Measurements from ENCODE around the gene PAX2. TPM values are rescaled to one million over a fixed set of nuclear protein-coding genes. Genes with fewer than 3 reads are reported as not detected.

The PAX2 gene
- total and polyA plus RNA-seq, 3 donors from 2014 or later, result 1.1 to 3.7 (median 1.5) TPM

DNA sequence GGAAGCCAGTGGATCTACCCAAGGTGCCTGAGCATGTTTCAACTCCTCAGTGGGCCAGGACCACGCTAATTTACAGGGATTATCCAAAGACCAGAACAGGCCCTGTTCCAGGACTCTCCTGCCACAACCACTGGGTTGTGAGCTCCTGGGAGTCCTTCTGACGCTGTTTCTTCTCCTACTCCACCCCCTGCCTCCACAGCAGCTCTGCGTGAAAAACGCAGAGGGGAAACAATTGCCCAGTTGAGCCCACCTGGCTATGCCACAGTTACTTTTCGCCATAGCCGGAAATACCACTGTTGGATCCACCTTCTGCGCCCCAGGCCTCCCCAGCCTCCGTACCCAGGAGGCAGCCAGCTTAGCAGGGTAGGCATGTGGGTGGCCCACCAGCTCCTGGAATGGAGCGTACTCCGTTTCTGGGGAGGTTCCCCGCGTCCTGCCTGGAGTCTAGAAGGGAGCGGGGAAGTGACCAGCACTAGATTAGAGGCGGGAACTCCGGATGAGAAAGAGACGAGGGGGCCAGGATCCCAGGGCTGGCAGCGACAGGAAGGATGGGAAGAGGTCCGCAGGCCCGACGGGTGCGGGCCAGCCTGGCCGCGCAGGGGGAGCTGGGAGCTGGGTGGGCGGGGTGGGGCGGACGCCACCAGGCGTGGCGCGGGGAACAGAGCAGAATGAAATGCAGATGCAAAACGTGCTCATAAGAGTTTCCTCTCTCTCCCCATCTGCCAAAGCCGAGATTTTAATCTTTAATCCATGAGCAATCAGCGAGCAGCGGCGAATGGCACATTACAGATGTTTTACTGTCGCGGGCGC is 32.1 kb upstream of the PAX2 start:
- peak overlapping the region; percentile 7 to 47 for H3K4me3 ChIP-seq
- TF ChIP-seq, protein P1, sequence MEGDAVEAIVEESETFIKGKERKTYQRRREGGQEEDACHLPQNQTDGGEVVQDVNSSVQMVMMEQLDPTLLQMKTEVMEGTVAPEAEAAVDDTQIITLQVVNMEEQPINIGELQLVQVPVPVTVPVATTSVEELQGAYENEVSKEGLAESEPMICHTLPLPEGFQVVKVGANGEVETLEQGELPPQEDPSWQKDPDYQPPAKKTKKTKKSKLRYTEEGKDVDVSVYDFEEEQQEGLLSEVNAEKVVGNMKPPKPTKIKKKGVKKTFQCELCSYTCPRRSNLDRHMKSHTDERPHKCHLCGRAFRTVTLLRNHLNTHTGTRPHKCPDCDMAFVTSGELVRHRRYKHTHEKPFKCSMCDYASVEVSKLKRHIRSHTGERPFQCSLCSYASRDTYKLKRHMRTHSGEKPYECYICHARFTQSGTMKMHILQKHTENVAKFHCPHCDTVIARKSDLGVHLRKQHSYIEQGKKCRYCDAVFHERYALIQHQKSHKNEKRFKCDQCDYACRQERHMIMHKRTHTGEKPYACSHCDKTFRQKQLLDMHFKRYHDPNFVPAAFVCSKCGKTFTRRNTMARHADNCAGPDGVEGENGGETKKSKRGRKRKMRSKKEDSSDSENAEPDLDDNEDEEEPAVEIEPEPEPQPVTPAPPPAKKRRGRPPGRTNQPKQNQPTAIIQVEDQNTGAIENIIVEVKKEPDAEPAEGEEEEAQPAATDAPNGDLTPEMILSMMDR (IDR thresholded peaks at IDR 0.05), result no peak
- TF ChIP-seq POLR2A (IDR thresholded peaks at IDR 0.05), result no peak
- H3K36me3 ChIP-seq (ENCODE audit: low read depth, missing control alignments), result no peaks in the 10 kb centered on the region
- H3K27ac ChIP-seq, result no peak overlapping the region
- no peaks in the 10 kb centered on the region for H3K9me3 ChIP-seq
- DNase-seq, result no peak
- H3K27me3 ChIP-seq, result no peaks in the 10 kb centered on the region
- 6 to 10% methylated on average over 23 to 37 of the region's 37 CpGs for WGBS, 2 donors
- H3K4me1 ChIP-seq, result peaks cover 8% of the 10 kb centered on the region
- intact Hi-C loops (cut with DNase I; ENCODE audit: low total_unique reads), result no loop called here

DNA sequence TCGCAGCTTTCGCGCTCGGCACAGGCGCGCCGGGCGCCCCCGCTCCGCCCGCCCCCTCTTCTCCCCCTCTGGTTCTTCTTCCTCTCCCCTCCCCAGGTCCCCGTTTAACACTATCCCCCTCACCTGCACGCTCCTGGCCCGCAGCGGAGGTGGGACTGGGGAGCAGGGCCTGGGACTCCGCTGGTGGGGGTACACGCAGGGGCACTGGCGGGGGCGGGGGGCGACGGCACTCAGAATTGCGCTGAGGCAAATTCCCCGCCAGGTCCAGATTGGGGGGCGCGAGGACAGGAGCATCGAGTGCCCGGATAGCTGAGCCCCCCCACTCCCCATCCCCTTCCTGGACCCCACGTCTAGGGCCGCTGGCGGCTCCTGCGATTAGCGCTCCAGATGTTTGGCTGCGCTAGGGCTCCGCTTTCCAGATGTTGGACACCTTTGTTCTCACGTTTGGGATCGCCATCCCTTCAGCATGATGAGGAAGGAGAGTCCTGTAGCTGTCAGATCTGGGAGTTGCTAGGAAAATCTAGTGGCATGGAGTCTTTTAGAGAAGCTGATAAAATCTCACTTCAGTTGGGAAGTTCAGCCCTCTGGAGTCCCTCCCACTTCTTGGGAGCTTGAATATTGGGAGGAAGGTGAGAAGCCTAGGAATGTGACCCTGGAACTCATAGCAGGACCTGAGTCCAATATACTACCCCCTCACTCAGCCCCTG is 31.4 kb upstream of the PAX2 start:
- intact Hi-C loops (cut with DNase I; ENCODE audit: low total_unique reads), result no loop called here
- Histone ChIP-seq H3K4me1 (peaks cover 8% of the 10 kb centered on the region), H3K4me3 (peak overlapping the region; percentile 7 to 47), H3K27ac (no peak overlapping the region), H3K27me3 (no peaks in the 10 kb centered on the region), H3K36me3 (ENCODE audit: low read depth, missing control alignments) (no peaks in the 10 kb centered on the region), H3K9me3 (no peaks in the 10 kb centered on the region)
- TF ChIP-seq POLR2A (IDR thresholded peaks at IDR 0.05), result no peak
- TF ChIP-seq, protein P1 (IDR thresholded peaks at IDR 0.05), result no peak
- no peak for DNase-seq
- 2 to 4% methylated on average over 10 to 36 of the region's 36 CpGs for WGBS, 2 donors

DNA sequence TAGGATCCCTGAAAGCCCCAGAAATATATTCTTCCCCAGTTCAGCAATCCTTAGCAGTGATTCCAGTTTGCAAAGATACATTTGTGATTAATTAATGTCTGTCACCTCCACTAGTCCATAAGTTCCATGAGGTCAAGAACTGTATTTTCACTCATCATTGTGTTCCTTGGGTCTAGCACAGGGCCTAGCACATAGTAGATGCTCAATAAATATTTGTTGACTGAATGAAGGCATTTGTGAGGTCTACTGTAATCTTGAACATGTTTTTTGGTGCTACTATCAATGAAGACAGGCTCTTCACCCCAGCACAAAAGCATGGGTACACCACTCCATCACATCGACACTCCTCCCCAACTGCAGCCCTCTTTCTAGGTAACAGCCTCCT is 30.8 kb upstream of the PAX2 start:
- intact Hi-C loops (cut with DNase I; ENCODE audit: low total_unique reads), result no loop called here
- Histone ChIP-seq H3K36me3 (ENCODE audit: low read depth, missing control alignments) (no peaks in the 10 kb centered on the region), H3K27me3 (no peaks in the 10 kb centered on the region), H3K4me3 (no peak overlapping the region), H3K4me1 (peaks cover 7% of the 10 kb centered on the region), H3K9me3 (no peaks in the 10 kb centered on the region), H3K27ac (no peak overlapping the region)
- no peak for DNase-seq
- 83% methylated on average over 1 of the region's 1 CpG for WGBS, 2 donors
- TF ChIP-seq, protein P1 (IDR thresholded peaks at IDR 0.05), result no peak
- TF ChIP-seq POLR2A (IDR thresholded peaks at IDR 0.05), result no peak

DNA sequence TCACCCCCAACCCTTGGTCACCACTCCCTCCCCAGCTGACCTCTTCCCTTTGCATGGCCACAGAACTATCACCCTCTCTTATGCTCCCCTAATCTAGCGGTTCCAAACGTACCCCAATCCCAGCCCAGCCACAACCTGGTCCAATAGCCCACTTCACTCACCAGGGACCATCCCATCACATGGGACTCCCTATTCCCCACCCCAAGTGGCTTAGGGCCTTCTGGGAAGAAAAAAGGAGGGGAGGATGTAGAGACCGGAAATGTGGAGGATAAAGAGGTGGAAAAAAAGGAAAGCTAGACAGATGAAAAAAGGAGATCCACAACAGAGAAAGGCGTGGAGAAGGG is 30.3 kb upstream of the PAX2 start:
- intact Hi-C loops (cut with DNase I; ENCODE audit: low total_unique reads), result no loop called here
- 36 to 59% methylated on average over 4 of the region's 4 CpGs for WGBS, 2 donors
- DNase-seq, result no peak
- no peaks in the 10 kb centered on the region for H3K9me3 ChIP-seq
- H3K27ac ChIP-seq, result peak overlapping the region; percentile 56 to 73
- H3K4me3 ChIP-seq, result peak overlapping the region; percentile 50 to 51
- TF ChIP-seq POLR2A (IDR thresholded peaks at IDR 0.05), result no peak
- TF ChIP-seq, protein P1 (IDR thresholded peaks at IDR 0.05), result no peak
- peaks cover 2% of the 10 kb centered on the region for H3K4me1 ChIP-seq
- no peaks in the 10 kb centered on the region for H3K36me3 ChIP-seq (ENCODE audit: low read depth, missing control alignments)
- H3K27me3 ChIP-seq, result no peaks in the 10 kb centered on the region

All from testis (tissue), 3 donors.